Brain microvascular endothelial cell (primary cell): ENCODE results near the gene IL18.
"Not testable (repeated sequence)": the region's sequence is repeated elsewhere in the genome, so short reads cannot be mapped to it uniquely, and the experiment has no call there.

Experiments
- DNase-seq: peaks from one replicate; pipeline ENCODE4 v3.0.0-alpha.2; 2020
- H3K27ac ChIP-seq: fragments of 250-450 bp; sonication (Bioruptor Pico); 2 replicates; pipeline ENCODE4 v1.5.1; 2020; ENCODE audit warnings: mild to moderate bottlenecking, moderate library complexity
- H3K27me3 ChIP-seq: fragments of 250-450 bp; sonication (Bioruptor Pico); replicated peaks from 2 replicates; pipeline ENCODE4 v1.5.1; 2020; ENCODE audit warnings: mild to moderate bottlenecking
- H3K36me3 ChIP-seq: fragments of 250-450 bp; sonication (Bioruptor Pico); replicated peaks from 2 replicates; pipeline ENCODE4 v1.5.1; 2020; ENCODE audit warnings: mild to moderate bottlenecking
- H3K4me3 ChIP-seq: 2 replicates; pipeline ENCODE4 v1.5.1; 2011; ENCODE audit warnings: low read depth, mild to moderate bottlenecking, control low read depth, low read length, moderate library complexity
- CTCF ChIP-seq: IDR thresholded peaks from 2 replicates; pipeline ENCODE4 v1.5.1; 2011; ENCODE audit warnings: low read depth, mild to moderate bottlenecking, moderate library complexity, low read length, control low read depth, inconsistent platforms; ENCODE audit errors: missing control alignments
- in situ Hi-C: cut with HindIII; loops from 2 replicates; pipeline ENCODE4 v1.10.0; 2017; ENCODE audit warnings: low sequenced_read_pairs, low pct_ligation_motif_present

Gene IL18

GRCh38 chr11:112166562-112166961 is 2.7 kb upstream of the IL18 start:
- Histone ChIP-seq H3K36me3 (no peaks in the 10 kb centered on the region), H3K4me3 (no peak overlapping the region), H3K27ac (no peak overlapping the region), H3K27me3 (no peaks in the 10 kb centered on the region)
- in situ Hi-C loops = no loop called here
- no peak for TF ChIP-seq CTCF
- no peak for DNase-seq

- TF ChIP-seq CTCF = no peak
Observed at GRCh38 chr11:112165049-112165448, 1.2 kb upstream of the IL18 start.

GRCh38 chr11:112162761-112163546 is 940 bp downstream of the IL18 start:
- in situ Hi-C loops = no loop called here
- no peaks in the 10 kb centered on the region for H3K36me3 ChIP-seq
- no peak overlapping the region for H3K4me3 ChIP-seq
- DNase-seq = no peak
- H3K27ac ChIP-seq = no peak overlapping the region
- no peak for TF ChIP-seq CTCF
- H3K27me3 ChIP-seq = no peaks in the 10 kb centered on the region

More at GRCh38 chr11:112165049-112165448, 1.2 kb upstream of the IL18 start:
- H3K27me3 ChIP-seq = no peaks in the 10 kb centered on the region
- in situ Hi-C loops = no loop called here
- H3K27ac ChIP-seq = no peak overlapping the region
- no peaks in the 10 kb centered on the region for H3K36me3 ChIP-seq
- no peak overlapping the region for H3K4me3 ChIP-seq
- DNase-seq = no peak

- in situ Hi-C loops, H3K27ac ChIP-seq, H3K4me3 ChIP-seq, H3K36me3 ChIP-seq, H3K27me3 ChIP-seq, DNase-seq: not testable (repeated sequence)
Observed at GRCh38 chr11:112162200-112162599, 1.7 kb downstream of the IL18 start.

GRCh38 chr11:112161012-112161411 is 2.9 kb downstream of the IL18 start:
- TF ChIP-seq CTCF = no peak
- in situ Hi-C loops = no loop called here
- Histone ChIP-seq H3K4me3 (no peak overlapping the region), H3K27ac (no peak overlapping the region), H3K27me3 (no peaks in the 10 kb centered on the region), H3K36me3 (no peaks in the 10 kb centered on the region)
- DNase-seq = no peak

- no peak for TF ChIP-seq CTCF
- H3K4me3 ChIP-seq = no peak overlapping the region
- H3K27ac ChIP-seq = no peak overlapping the region
- H3K27me3 ChIP-seq = no peaks in the 10 kb centered on the region
- H3K36me3 ChIP-seq = no peaks in the 10 kb centered on the region
- in situ Hi-C loops = no loop called here
- DNase-seq = no peak
Observed at GRCh38 chr11:112160091-112160848, 3.6 kb downstream of the IL18 start.
